HFFc6 (cell line): ENCODE measurements around the gene MRM3. TPM values are rescaled to one million over a fixed set of nuclear protein-coding genes. Genes with fewer than 3 reads are reported as not detected.
"Not testable (repeated sequence)": the region's sequence is repeated elsewhere in the genome, so short reads cannot be mapped to it uniquely, and the experiment has no call there.

Experiments
- DNase-seq: peaks from one replicate; pipeline ENCODE4 v3.0.0-alpha.2; 2018
- H3K27ac Mint-ChIP-seq: 2 replicates; pipeline ENCODE4 v1.8.0; 2020; ENCODE audit warnings: mild to moderate bottlenecking, mixed read lengths
- H3K27me3 Mint-ChIP-seq: 2 replicates; pipeline ENCODE4 v1.8.0; 2021; ENCODE audit warnings: mild to moderate bottlenecking, moderate library complexity, mixed read lengths; ENCODE audit not compliant: insufficient read depth
- H3K36me3 Mint-ChIP-seq: 2 replicates; pipeline ENCODE4 v1.8.0; 2021; ENCODE audit warnings: low read depth, mixed read lengths
- H3K4me1 Mint-ChIP-seq: 2 replicates; pipeline ENCODE4 v1.8.0; 2020; ENCODE audit warnings: low read depth, mixed read lengths
- H3K4me3 Mint-ChIP-seq: 2 replicates; pipeline ENCODE4 v1.8.0; 2020; ENCODE audit warnings: mild to moderate bottlenecking, moderate library complexity, mixed read lengths
- H3K9me3 Mint-ChIP-seq: 2 replicates; pipeline ENCODE4 v1.8.0; 2020; ENCODE audit warnings: mild to moderate bottlenecking, mixed read lengths
- total RNA-seq, 6 experiments: library from RNA; stranded (reverse); fragmentation: NEBNext Ultra II Directional; extraction: Animal tissue kit (Norgen Biotek cat#: 25700); gene quantifications; 2 replicates in 1 of 6; 3 replicates in 5 of 6; pipeline ENCODE4 v1.2.3, GENCODE V29; 2021
- TF ChIP-seq, protein P1 (sequence below): fragments of 200-600 bp; sonication (generic); IDR thresholded peaks from 2 replicates; pipeline ENCODE4 v1.5.0; 2021; ENCODE audit warnings: antibody characterized with exemption, mild to moderate bottlenecking

Gene MRM3
- total RNA-seq, 6 experiments from 2014 or later, result 10.9 to 13.4 (median 12.8) TPM

GRCh38 chr17:778096-778495 is 4.1 kb upstream of the MRM3 start:
- no peak for DNase-seq
- Mint-ChIP-seq H3K4me1 (peaks cover 18% of the 10 kb centered on the region), H3K4me3 (no peak overlapping the region), H3K27ac (no peak overlapping the region), H3K36me3 (peaks cover 47% of the 10 kb centered on the region), H3K9me3 (peaks cover 4% of the 10 kb centered on the region; the same call in 1 of the 2 replicates), H3K27me3 (peaks cover 12% of the 10 kb centered on the region)
- TF ChIP-seq, protein P1, sequence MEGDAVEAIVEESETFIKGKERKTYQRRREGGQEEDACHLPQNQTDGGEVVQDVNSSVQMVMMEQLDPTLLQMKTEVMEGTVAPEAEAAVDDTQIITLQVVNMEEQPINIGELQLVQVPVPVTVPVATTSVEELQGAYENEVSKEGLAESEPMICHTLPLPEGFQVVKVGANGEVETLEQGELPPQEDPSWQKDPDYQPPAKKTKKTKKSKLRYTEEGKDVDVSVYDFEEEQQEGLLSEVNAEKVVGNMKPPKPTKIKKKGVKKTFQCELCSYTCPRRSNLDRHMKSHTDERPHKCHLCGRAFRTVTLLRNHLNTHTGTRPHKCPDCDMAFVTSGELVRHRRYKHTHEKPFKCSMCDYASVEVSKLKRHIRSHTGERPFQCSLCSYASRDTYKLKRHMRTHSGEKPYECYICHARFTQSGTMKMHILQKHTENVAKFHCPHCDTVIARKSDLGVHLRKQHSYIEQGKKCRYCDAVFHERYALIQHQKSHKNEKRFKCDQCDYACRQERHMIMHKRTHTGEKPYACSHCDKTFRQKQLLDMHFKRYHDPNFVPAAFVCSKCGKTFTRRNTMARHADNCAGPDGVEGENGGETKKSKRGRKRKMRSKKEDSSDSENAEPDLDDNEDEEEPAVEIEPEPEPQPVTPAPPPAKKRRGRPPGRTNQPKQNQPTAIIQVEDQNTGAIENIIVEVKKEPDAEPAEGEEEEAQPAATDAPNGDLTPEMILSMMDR, result no peak

DNA sequence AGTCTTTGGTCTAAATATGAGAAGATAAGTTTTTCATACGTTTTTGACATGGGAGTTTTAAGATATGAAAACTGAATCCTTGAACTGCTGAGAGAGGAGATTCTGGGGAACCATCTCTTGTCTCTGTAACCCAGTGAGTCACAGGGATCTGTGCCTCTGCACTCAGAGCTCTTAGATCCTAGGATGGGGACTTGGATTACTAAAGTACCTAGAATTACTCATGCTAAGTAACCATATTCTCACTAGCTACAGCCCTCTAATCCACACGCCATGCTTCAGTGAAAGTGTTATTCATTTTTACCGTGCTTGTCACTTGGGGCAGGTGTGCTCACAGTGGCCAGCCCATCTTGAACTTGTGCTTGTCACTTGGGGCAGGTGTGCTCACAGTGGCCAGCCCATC is 2.0 kb downstream of the MRM3 start:
- H3K4me1 Mint-ChIP-seq, result peaks cover 32% of the 10 kb centered on the region
- TF ChIP-seq, protein P1, result no peak
- H3K27ac Mint-ChIP-seq, result peak overlapping the region; percentile 26
- H3K9me3 Mint-ChIP-seq, result peaks cover 4% of the 10 kb centered on the region; the same call in 1 of the 2 replicates
- DNase-seq, result no peak
- peak overlapping the region; percentile 97 for H3K4me3 Mint-ChIP-seq
- peaks cover 18% of the 10 kb centered on the region for H3K27me3 Mint-ChIP-seq
- peaks cover 24% of the 10 kb centered on the region for H3K36me3 Mint-ChIP-seq

- not testable (repeated sequence) for DNase-seq, H3K27ac Mint-ChIP-seq, H3K4me3 Mint-ChIP-seq, H3K9me3 Mint-ChIP-seq
- peaks cover 26% of the 10 kb centered on the region for H3K36me3 Mint-ChIP-seq
- H3K27me3 Mint-ChIP-seq, result peaks cover 26% of the 10 kb centered on the region
- H3K4me1 Mint-ChIP-seq, result peaks cover 27% of the 10 kb centered on the region
These were observed 3.7 kb downstream of the MRM3 start for GRCh38 chr17:785901-786300.

GRCh38 chr17:787641-788221 is 5.6 kb downstream of the MRM3 start:
- peaks cover 3% of the 10 kb centered on the region; the same call in 1 of the 2 replicates for H3K9me3 Mint-ChIP-seq
- no peak for DNase-seq
- peaks cover 15% of the 10 kb centered on the region for H3K27me3 Mint-ChIP-seq
- H3K4me3 Mint-ChIP-seq, result no peak overlapping the region
- TF ChIP-seq, protein P1, result no peak
- H3K27ac Mint-ChIP-seq, result no peak overlapping the region
- peaks cover 22% of the 10 kb centered on the region for H3K4me1 Mint-ChIP-seq
- peaks cover 27% of the 10 kb centered on the region for H3K36me3 Mint-ChIP-seq

- TF ChIP-seq, protein P1, result no peak
- H3K36me3 Mint-ChIP-seq, result peaks cover 21% of the 10 kb centered on the region
- H3K27ac Mint-ChIP-seq, result no peak overlapping the region
- DNase-seq, result no peak
- peaks cover 20% of the 10 kb centered on the region for H3K27me3 Mint-ChIP-seq
- peaks cover 3% of the 10 kb centered on the region; the same call in 1 of the 2 replicates for H3K9me3 Mint-ChIP-seq
- peaks cover 21% of the 10 kb centered on the region for H3K4me1 Mint-ChIP-seq
- no peak overlapping the region for H3K4me3 Mint-ChIP-seq
These were observed 6.4 kb downstream of the MRM3 start for GRCh38 chr17:788551-788950.

DNA sequence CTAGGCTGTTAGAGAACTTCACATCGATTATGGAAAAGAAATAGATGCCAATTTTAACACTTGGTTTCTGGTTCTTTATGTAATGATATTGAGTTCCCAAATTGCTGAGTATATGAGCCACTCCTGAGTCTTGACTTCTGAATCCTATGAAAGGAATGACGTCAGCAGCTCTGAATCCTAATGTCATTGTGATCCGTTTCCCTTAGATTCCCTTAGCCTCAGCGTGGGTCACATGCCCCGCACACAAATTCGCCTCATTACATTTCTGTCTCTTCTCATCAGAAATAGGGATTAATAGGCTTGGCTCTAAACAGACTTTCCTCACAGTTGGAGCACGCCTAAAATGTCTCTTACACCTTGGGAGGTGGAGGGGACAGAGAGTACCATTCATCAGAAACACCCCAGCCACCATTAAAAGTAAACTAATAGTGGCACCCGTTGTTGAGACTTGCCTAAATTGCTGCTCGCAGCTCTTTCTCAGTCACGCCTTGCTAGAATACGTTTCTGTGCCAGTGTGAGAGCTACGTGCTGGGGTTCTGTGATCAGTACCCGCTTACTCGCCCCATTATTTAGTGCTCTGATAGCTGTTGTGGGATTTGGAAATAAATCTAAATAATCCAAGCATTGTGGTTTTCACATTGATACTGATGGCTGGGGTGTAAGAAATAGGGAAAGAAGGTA is 7.1 kb downstream of the MRM3 start:
- Mint-ChIP-seq H3K27me3 (peaks cover 25% of the 10 kb centered on the region), H3K36me3 (peaks cover 17% of the 10 kb centered on the region), H3K27ac (no peak overlapping the region), H3K9me3 (peaks cover 3% of the 10 kb centered on the region; the same call in 1 of the 2 replicates), H3K4me1 (peaks cover 19% of the 10 kb centered on the region), H3K4me3 (peak overlapping the region; percentile 32; the same call in 1 of the 2 replicates)
- DNase-seq, result no peak
- TF ChIP-seq, protein P1, result no peak

GRCh38 chr17:789931-790873 is 8.0 kb downstream of the MRM3 start:
- Mint-ChIP-seq H3K4me1 (peaks cover 23% of the 10 kb centered on the region), H3K4me3 (peak overlapping the region; percentile 44), H3K27ac (peak overlapping the region; percentile 48), H3K36me3 (peaks cover 22% of the 10 kb centered on the region), H3K27me3 (peaks cover 28% of the 10 kb centered on the region)
- not testable (repeated sequence) for DNase-seq, H3K9me3 Mint-ChIP-seq

- not testable (repeated sequence) for DNase-seq, H3K9me3 Mint-ChIP-seq, H3K4me3 Mint-ChIP-seq
- H3K4me1 Mint-ChIP-seq, result peaks cover 29% of the 10 kb centered on the region
- peaks cover 22% of the 10 kb centered on the region for H3K36me3 Mint-ChIP-seq
- H3K27ac Mint-ChIP-seq, result peak overlapping the region; percentile 63; the same call in 1 of the 2 replicates
- H3K27me3 Mint-ChIP-seq, result peaks cover 28% of the 10 kb centered on the region
These were observed 8.7 kb downstream of the MRM3 start for GRCh38 chr17:790874-791247.
